OCI-LY1 (cell line): ENCODE measurements around the gene ANO5.

ENCODE experiments used
- H2AFZ ChIP-seq: fragments of 200-600 bp; sonication (generic), shearing (Covaris generic); 2 replicates; pipeline ENCODE4 v1.6.0; 2014; ENCODE audit warnings: antibody characterized with exemption, mild to moderate bottlenecking, low read length
- H3F3A ChIP-seq: fragments of 200-600 bp; sonication (generic), shearing (Covaris generic); 2 replicates; pipeline ENCODE4 v1.6.0; 2014; ENCODE audit warnings: mild to moderate bottlenecking, antibody characterized with exemption, low read length, moderate library complexity; ENCODE audit not compliant: insufficient read depth
- H3K27ac ChIP-seq: fragments of 200-600 bp; sonication (generic); 2 replicates; pipeline ENCODE4 v1.5.1; 2014; ENCODE audit warnings: low read length, mixed run types, mild to moderate bottlenecking, low read depth; ENCODE audit not compliant: poor library complexity, severe bottlenecking
- H3K27me3 ChIP-seq: fragments of 200-600 bp; sonication (generic); 2 replicates; pipeline ENCODE4 v1.6.0; 2014; ENCODE audit warnings: antibody characterized with exemption, mild to moderate bottlenecking, low read length, moderate library complexity; ENCODE audit not compliant: insufficient read depth
- H3K36me3 ChIP-seq: fragments of 200-600 bp; sonication (generic); 2 replicates; pipeline ENCODE4 v1.6.1; 2014; ENCODE audit warnings: mild to moderate bottlenecking, antibody characterized with exemption, low read length, moderate library complexity, mixed read lengths; ENCODE audit not compliant: insufficient read depth
- H3K4me1 ChIP-seq: fragments of 200-600 bp; sonication (generic); 2 replicates; pipeline ENCODE4 v1.5.1; 2014; ENCODE audit warnings: mild to moderate bottlenecking, low read length, moderate library complexity; ENCODE audit not compliant: insufficient read depth, severe bottlenecking
- H3K4me2 ChIP-seq: fragments of 200-600 bp; sonication (generic), shearing (Covaris generic); 2 replicates; pipeline ENCODE4 v1.6.1; 2014; ENCODE audit warnings: low read length
- H3K4me3 ChIP-seq: fragments of 200-600 bp; sonication (generic); 2 replicates; pipeline ENCODE4 v1.5.1; 2014; ENCODE audit warnings: low read length, low read depth, mild to moderate bottlenecking, mixed read lengths; ENCODE audit not compliant: poor library complexity, severe bottlenecking
- H3K79me2 ChIP-seq: fragments of 200-600 bp; shearing (Covaris generic); 2 replicates; pipeline ENCODE4 v1.6.1; 2016; ENCODE audit warnings: mixed run types, low read length, mixed read lengths; ENCODE audit not compliant: insufficient read depth
- H3K9ac ChIP-seq: fragments of 200-600 bp; sonication (generic), shearing (Covaris generic); 2 replicates; pipeline ENCODE4 v1.6.1; 2014; ENCODE audit warnings: mild to moderate bottlenecking, low read length, mixed read lengths
- H3K9me2 ChIP-seq: fragments of 200-600 bp; sonication (generic), shearing (Covaris generic); 2 replicates; pipeline ENCODE4 v1.6.1; 2014; ENCODE audit warnings: low read depth, mild to moderate bottlenecking, low read length, mixed read lengths
- H3K9me3 ChIP-seq: fragments of 200-600 bp; shearing (Covaris generic); 2 replicates; pipeline ENCODE4 v1.6.1; 2014; ENCODE audit warnings: low read length, mixed read lengths
- H4K20me1 ChIP-seq: fragments of 200-600 bp; sonication (generic), shearing (Covaris generic); 2 replicates; pipeline ENCODE4 v1.6.0; 2016; ENCODE audit warnings: mild to moderate bottlenecking, low read length; ENCODE audit not compliant: insufficient read depth
- EZH2 ChIP-seq: fragments of 200-600 bp; sonication (generic), shearing (Covaris generic); IDR thresholded peaks from 2 replicates; pipeline ENCODE4 v1.8.0; 2017; ENCODE audit warnings: borderline replicate concordance, mixed run types, mild to moderate bottlenecking, antibody characterized with exemption, low read length, moderate library complexity, mixed read lengths
- TF ChIP-seq, protein P1 (sequence below): fragments of 200-600 bp; sonication (generic), shearing (Covaris generic); IDR thresholded peaks from 2 replicates; pipeline ENCODE4 v1.5.1; 2017; ENCODE audit warnings: mild to moderate bottlenecking, antibody characterized with exemption, low read length, moderate library complexity, mixed read lengths

The ANO5 gene

DNA sequence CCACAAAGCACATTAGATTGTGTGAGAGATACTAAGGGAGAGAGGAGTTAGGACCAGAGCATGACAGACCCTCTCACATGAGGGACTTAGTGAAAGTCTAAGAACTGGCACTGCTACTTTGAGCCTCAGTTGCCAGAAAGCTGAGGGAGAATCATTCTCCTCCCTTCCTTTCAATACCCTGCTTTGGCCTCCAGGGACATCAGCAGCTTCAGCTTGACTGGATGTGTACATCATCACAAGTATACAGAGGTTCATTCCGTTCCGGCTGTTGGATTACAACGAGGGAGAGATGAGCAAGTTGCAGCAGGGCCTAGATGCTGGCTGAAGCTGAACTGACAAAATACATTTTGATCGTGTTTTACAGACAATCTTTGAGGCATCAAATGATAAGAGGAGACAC lies 15.7 kb upstream of the ANO5 start:
- no peak overlapping the region for H3K27ac ChIP-seq
- no peak overlapping the region for H3K4me3 ChIP-seq
- no peak overlapping the region for H3K4me2 ChIP-seq
- no peaks in the 10 kb centered on the region for H3K36me3 ChIP-seq
- H3K9ac ChIP-seq: no peak overlapping the region
- H3K9me2 ChIP-seq: no peaks in the 10 kb centered on the region
- no peak overlapping the region for H2AFZ ChIP-seq
- no peaks in the 10 kb centered on the region for H3K27me3 ChIP-seq
- H3K9me3 ChIP-seq: no peaks in the 10 kb centered on the region
- TF ChIP-seq EZH2: no peak
- TF ChIP-seq, protein P1, sequence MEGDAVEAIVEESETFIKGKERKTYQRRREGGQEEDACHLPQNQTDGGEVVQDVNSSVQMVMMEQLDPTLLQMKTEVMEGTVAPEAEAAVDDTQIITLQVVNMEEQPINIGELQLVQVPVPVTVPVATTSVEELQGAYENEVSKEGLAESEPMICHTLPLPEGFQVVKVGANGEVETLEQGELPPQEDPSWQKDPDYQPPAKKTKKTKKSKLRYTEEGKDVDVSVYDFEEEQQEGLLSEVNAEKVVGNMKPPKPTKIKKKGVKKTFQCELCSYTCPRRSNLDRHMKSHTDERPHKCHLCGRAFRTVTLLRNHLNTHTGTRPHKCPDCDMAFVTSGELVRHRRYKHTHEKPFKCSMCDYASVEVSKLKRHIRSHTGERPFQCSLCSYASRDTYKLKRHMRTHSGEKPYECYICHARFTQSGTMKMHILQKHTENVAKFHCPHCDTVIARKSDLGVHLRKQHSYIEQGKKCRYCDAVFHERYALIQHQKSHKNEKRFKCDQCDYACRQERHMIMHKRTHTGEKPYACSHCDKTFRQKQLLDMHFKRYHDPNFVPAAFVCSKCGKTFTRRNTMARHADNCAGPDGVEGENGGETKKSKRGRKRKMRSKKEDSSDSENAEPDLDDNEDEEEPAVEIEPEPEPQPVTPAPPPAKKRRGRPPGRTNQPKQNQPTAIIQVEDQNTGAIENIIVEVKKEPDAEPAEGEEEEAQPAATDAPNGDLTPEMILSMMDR: no peak
- no peaks in the 10 kb centered on the region for H3F3A ChIP-seq
- H3K4me1 ChIP-seq: no peaks in the 10 kb centered on the region
- H4K20me1 ChIP-seq: no peaks in the 10 kb centered on the region
- H3K79me2 ChIP-seq: no peaks in the 10 kb centered on the region

DNA sequence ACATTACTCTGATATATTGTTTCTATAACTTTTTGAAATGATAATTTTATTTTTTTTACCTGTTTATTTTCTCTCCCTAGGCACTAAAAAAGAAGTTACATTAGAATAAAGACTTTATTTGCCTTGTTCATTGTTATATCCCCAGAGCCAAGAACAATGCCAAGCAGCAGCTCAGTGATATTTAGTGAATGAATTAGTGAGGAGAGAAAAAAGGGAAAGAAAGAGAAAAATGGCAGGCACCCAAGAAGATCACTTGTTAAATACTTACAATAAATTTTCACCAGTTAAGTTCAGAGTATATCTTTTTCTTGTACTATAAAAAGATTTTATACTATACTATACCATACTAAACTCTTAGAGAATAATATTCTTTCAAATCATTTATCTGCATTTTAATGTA lies 13.3 kb upstream of the ANO5 start:
- no peaks in the 10 kb centered on the region for H4K20me1 ChIP-seq
- no peak for TF ChIP-seq EZH2
- TF ChIP-seq, protein P1: no peak
- no peaks in the 10 kb centered on the region for H3K36me3 ChIP-seq
- no peaks in the 10 kb centered on the region for H3K9me2 ChIP-seq
- no peak overlapping the region for H3K4me2 ChIP-seq
- H3K79me2 ChIP-seq: no peaks in the 10 kb centered on the region
- H3K27me3 ChIP-seq: no peaks in the 10 kb centered on the region
- H3K9ac ChIP-seq: no peak overlapping the region
- H2AFZ ChIP-seq: no peak overlapping the region
- no peak overlapping the region for H3K27ac ChIP-seq
- no peaks in the 10 kb centered on the region for H3K4me1 ChIP-seq
- no peaks in the 10 kb centered on the region for H3F3A ChIP-seq
- no peak overlapping the region for H3K4me3 ChIP-seq
- no peaks in the 10 kb centered on the region for H3K9me3 ChIP-seq

DNA sequence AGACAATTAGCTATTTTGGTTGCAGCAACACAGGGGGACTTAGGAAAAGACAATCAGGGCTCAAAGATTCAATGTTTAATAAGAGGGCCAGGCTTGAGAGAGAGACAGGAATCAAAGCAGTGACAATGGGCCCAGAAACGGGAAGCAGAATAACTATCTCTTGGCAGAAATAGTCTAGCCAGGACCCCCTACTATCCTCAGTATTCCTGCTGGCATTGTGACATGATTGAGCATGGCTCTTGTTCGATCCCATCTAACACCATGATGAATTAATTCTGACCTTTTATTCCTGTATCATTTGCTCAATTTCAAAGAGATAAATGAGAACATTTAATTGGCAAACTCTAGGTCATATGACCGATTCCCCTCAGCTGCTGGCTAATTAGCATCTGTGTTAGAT lies 12.8 kb upstream of the ANO5 start:
- Histone ChIP-seq H3K9me3 (no peaks in the 10 kb centered on the region), H3K9ac (no peak overlapping the region), H3K9me2 (no peaks in the 10 kb centered on the region), H3K36me3 (no peaks in the 10 kb centered on the region), H3K4me3 (no peak overlapping the region), H2AFZ (no peak overlapping the region), H3K4me1 (no peaks in the 10 kb centered on the region), H4K20me1 (no peaks in the 10 kb centered on the region), H3K27me3 (no peaks in the 10 kb centered on the region), H3F3A (no peaks in the 10 kb centered on the region), H3K79me2 (no peaks in the 10 kb centered on the region), H3K4me2 (no peak overlapping the region), H3K27ac (no peak overlapping the region)
- TF ChIP-seq EZH2: no peak

GRCh38 chr11:22189660-22190059 lies 3.2 kb upstream of the ANO5 start:
- H3K79me2 ChIP-seq: no peaks in the 10 kb centered on the region
- H3K36me3 ChIP-seq: no peaks in the 10 kb centered on the region
- H2AFZ ChIP-seq: no peak overlapping the region
- H3K9ac ChIP-seq: no peak overlapping the region
- no peaks in the 10 kb centered on the region for H3K9me2 ChIP-seq
- H3K9me3 ChIP-seq: no peaks in the 10 kb centered on the region
- H3K27me3 ChIP-seq: no peaks in the 10 kb centered on the region
- H4K20me1 ChIP-seq: no peaks in the 10 kb centered on the region
- no peak overlapping the region for H3K4me2 ChIP-seq
- no peak overlapping the region for H3K27ac ChIP-seq
- no peak overlapping the region for H3K4me3 ChIP-seq
- TF ChIP-seq, protein P1: no peak
- no peak for TF ChIP-seq EZH2
- H3F3A ChIP-seq: no peaks in the 10 kb centered on the region
- no peaks in the 10 kb centered on the region for H3K4me1 ChIP-seq
